GM12891 (cell line): ENCODE results near the gene RTKN2.

Experiments used
- PAX5 ChIP-seq: IDR thresholded peaks from 2 replicates; pipeline ENCODE4 v1.6.1; 2011; ENCODE audit warnings: low read length, moderate library complexity, mild to moderate bottlenecking; ENCODE audit not compliant: insufficient read depth, severe bottlenecking
- POLR2A ChIP-seq: IDR thresholded peaks from 2 replicates; pipeline ENCODE4 v1.6.1; 2011; ENCODE audit warnings: low read depth, low read length, control low read depth
- POLR2AphosphoS5 ChIP-seq: IDR thresholded peaks from 2 replicates; pipeline ENCODE4 v1.6.1; 2011; ENCODE audit warnings: low read depth, low read length, control low read depth
- SPI1 ChIP-seq: IDR thresholded peaks from 2 replicates; pipeline ENCODE4 v1.6.1; 2011; ENCODE audit warnings: low read depth, low read length, control low read depth
- TAF1 ChIP-seq: IDR thresholded peaks from 2 replicates; pipeline ENCODE4 v1.6.1; 2011; ENCODE audit warnings: low read depth, low read length, control low read depth

DNA sequence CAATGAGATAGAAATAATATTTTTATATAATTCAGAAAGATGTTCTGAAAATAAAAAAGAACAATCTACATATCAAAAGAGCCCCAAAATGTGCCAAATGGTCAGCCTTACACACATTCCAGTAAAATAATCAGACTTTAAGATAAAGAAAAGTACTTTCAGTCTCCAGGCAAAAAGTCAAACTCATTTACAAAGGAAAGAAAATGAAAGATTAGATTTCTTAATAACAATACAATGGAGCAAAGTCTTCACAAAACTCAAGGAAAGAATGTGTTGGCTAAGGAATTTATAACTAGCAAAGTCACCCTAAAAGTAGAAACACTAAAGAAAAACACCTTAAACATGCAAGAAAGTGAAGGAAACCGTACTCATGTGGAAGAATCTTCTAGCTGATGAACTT, 16.6 kb downstream of the RTKN2 start:
- TF ChIP-seq POLR2AphosphoS5 (no peak), POLR2A (no peak), PAX5 (no peak), TAF1 (no peak), SPI1 (no peak)
